ENCODE measurements around the gene MRTFA.

DNA sequence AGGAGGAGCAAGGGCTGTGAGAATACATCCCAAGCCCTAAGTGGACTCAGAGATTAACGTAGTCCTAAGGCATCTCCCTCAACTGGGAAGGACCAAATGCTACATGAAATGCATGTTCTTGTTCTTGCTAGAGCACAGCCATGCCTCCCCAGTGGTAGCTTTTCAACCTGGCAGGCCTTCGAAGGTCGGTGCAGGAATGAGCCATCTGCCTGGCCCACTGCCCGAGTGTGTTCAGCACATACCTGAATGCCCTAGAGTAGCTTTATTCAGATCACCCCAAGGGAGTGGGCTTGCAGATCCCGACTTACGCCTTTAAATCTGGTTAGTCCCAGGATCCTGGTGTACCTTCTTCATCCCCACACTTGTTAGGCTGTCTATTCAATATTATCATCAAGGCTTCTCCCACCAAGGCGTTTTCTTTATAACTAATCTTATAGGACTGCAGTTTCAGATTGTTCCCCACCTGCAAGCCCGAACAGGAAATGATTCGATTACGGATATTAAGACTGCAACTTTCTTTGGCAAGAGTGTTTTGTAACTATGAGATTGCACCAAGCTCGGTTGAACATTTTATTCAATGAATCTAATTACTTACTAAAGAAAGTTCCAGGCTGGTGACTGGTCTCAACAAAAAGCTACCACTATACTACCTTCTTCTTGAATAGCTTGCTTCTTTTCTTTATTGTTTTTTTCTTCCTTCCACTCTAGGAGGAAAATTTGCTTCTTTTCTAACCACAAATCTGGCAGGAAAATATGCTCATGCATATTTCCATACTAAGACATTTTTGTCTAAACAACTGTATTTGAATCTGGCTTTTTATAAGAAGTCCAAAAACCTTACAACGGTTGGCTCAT is 150.5 kb downstream of the MRTFA start:
- no peak for TF ChIP-seq CTCF (IDR thresholded peaks at IDR 0.05)
- TF ChIP-seq EZH2 (IDR thresholded peaks at IDR 0.05), result no peak
